ENCODE measurements around the gene TMEM101. TPM values are rescaled to one million over a fixed set of nuclear protein-coding genes. Genes with fewer than 3 reads are reported as not detected.

The TMEM101 gene
- polyA plus RNA-seq, 6 donors from 2014 or later: 25.7 to 34.2 (median 28.9) TPM

DNA sequence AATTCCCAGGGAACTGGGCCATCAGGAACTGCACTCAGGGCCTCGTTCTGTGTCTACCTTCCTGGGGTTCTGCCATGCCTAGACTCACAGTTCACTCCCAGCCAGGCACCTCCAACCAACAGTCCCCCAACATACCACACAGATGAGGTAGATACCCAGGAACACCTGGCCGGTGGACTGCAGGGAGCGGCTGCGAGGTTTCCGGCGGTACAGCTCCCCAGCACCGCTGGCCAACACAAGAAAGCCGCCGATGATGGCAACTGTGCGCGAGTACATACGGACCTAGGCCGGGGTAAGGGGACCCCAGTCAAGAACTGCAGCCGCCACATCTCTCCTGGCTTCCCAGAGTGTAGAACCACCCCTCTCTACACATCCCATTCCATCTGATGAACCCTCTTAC lies 1.9 kb downstream of the TMEM101 start:
- DNase-seq: no peak
- no peaks in the 10 kb centered on the region for H3K27me3 Mint-ChIP-seq
- H3K4me3 Mint-ChIP-seq: peak overlapping the region in 7 of 8 donors; percentile 16 to 100 (median 61)
- peaks cover 18 to 38% (median 37%) of the 10 kb centered on the region in 3 donors for H3K4me1 Mint-ChIP-seq
- H3K27ac Mint-ChIP-seq: no peak overlapping the region
- peaks cover 8 to 9% of the 10 kb centered on the region in 2 donors for H3K36me3 Mint-ChIP-seq
- no peaks in the 10 kb centered on the region for H3K9me3 Mint-ChIP-seq
- no peak for ATAC-seq (ENCODE audit: low read depth in 2 of 2)

DNA sequence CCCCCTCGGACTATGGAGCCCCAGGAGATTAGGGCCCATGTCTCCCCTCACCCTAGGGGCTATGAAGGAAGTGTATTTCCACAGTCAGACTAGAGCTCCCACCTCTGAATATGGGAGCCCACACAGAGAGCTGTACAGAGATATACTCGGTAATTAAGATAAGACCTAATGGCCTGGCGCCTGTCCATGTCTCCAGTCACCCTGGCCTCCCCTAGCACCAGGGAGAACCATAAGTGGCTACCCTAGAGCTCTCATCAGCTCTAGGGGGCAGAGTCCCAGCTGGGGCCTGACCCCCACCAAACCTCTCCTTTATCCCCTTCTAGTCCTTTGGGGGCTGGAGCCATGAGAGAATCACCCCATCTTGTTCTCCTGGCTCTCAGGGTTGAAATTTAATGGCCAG lies 2.4 kb downstream of the TMEM101 start:
- Mint-ChIP-seq H3K4me3 (peak overlapping the region in 4 of 8 donors; percentile 20 to 100 (median 77)), H3K4me1 (peaks cover 21 to 43% (median 41%) of the 10 kb centered on the region in 3 donors), H3K9me3 (no peaks in the 10 kb centered on the region), H3K36me3 (peaks cover 8 to 9% of the 10 kb centered on the region in 2 donors), H3K27me3 (no peaks in the 10 kb centered on the region), H3K27ac (no peak overlapping the region)
- no peak for DNase-seq
- ATAC-seq (ENCODE audit: low read depth in 2 of 2): no peak

DNA sequence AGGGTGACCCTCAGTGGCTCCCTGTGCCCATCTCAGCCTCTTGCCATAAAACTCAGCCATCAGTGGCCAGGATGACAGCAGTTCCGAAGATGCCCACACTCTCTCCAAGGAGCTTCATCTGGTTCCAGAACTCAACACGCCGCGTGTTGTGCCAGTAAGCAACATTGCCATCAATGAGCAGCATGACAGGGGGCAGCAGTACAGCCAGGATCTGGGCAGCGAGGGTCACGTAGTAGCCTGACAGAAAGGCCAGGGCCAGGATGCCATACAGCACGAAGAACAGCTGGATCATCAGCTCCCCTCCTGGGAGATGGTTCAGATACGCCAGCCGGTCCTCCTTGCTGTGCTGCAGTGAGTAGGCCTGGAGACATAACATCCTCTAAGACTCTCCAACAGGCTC lies 2.9 kb downstream of the TMEM101 start:
- DNase-seq: no peak
- peaks cover 8 to 9% of the 10 kb centered on the region in 2 donors for H3K36me3 Mint-ChIP-seq
- H3K4me3 Mint-ChIP-seq: peak overlapping the region in 3 of 8 donors; percentile 6 to 98 (median 16)
- no peaks in the 10 kb centered on the region for H3K9me3 Mint-ChIP-seq
- H3K27ac Mint-ChIP-seq: no peak overlapping the region
- H3K4me1 Mint-ChIP-seq: peaks cover 23 to 48% (median 44%) of the 10 kb centered on the region in 3 donors
- no peak for ATAC-seq (ENCODE audit: low read depth in 2 of 2)
- H3K27me3 Mint-ChIP-seq: no peaks in the 10 kb centered on the region

DNA sequence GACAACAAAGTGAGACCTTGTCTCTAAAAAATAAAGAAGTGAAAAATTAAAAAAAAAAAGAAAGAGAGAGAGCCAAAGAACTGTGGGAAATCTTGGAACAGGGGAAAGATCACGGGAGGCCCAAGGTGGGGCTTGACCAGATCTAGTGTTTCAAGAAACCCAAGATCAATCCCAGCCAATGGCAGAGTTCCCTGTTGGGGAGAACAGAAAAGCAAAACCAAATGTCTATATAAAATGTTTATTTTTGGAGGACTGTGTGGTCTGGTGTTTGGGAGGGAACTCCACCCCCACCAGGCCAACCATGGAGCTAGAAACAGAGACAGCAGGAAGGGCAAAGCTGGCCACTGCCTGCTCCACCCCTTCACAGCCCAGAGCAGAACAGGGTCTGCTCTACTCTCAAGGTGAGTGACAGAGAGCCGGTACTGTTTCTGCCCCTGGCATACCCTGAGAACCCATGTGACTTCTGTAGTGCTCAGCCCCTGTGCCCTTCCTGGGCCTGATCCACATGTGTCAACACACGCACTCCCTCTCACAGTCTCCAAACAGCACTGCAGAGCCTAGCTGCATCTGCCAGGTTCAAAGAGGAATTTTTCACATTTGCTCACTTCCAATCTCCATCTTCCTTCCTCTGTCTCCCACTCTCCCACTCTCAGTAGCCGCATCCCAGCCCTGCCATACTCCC lies 3.7 kb downstream of the TMEM101 start:
- Mint-ChIP-seq H3K27me3 (peaks cover 2 to 3% (median 3%) of the 10 kb centered on the region in 3 donors), H3K4me1 (peaks cover 28 to 56% (median 51%) of the 10 kb centered on the region in 3 donors), H3K27ac (no peak overlapping the region), H3K36me3 (peaks cover 8 to 9% of the 10 kb centered on the region in 2 donors), H3K4me3 (peak overlapping the region in 2 of 8 donors; percentile 79 to 98), H3K9me3 (no peaks in the 10 kb centered on the region)
- DNase-seq: no peak
- no peak for ATAC-seq (ENCODE audit: low read depth in 2 of 2)

DNA sequence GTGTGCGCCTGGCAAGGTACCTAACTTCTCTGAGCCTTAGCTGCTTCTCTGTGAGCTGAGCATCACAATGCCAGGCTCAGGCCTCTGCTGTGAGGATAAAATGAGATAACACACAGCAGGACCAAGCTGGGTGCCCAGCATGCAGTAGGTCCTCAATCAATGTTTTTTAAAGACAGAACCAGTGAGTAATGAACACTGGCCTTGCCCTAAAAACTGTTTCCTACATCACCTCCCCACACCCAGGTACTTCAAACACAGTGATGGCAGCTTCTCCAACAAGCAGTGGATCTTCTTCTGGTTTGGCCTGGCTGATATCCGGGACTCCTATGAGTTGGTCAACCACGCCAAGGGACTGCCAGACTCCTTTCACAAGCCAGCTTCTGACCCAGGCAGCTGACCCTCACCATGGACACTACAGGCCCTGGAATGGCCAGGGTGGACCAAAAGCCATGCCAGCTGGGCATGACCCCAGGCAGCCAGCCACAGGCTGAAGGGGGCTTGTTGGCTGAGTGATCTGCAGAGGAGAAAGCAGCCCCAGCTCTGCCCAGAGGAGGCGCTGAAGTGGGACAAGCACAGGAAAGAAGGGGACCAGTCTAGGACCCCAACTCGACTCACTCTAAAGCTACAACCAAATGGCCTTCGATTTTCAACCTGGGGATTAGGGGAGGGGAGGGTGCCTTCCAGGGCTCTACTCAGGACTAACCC lies 6.4 kb downstream of the TMEM101 start:
- Mint-ChIP-seq H3K4me1 (peaks cover 25 to 52% (median 34%) of the 10 kb centered on the region in 3 donors), H3K27ac (peak overlapping the region in 2 of 6 donors; percentile 82 to 87)

DNA sequence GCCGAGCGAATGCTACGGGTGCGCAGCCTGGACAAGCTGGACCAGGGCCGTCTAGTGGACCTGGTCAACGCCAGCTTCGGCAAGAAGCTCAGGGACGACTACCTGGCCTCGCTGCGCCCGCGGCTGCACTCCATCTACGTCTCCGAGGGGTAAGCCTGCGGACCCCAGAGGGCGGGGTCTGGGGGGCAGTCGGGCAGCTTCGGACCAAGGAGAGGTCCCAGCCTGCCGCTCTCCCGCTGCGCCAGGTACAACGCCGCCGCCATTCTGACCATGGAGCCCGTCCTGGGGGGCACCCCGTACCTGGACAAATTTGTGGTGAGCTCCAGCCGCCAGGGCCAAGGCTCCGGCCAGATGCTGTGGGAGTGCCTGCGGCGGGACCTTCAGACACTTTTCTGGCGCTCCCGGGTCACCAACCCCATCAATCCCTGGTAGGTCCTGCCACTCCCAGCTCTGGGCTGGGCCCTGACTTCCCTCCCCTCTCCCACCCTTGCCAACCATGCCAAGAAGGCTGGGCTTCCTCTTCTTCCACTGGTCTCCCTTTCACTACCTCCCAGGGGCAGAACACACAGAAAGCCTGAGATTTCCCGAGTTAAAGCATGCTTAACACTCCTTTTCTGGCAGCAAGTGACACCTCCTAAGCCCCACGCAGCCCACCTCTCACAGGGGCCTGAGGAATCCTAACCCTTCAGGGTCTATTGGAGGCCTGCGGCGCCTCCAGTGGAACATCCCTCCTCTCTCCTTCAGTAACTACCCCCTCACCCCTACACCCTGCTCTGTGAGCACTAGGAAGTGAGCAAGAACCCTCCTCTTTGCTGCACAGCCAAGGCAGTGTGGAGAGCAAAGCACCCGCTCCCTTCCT lies 7.2 kb downstream of the TMEM101 start:
- no peaks in the 10 kb centered on the region for H3K9me3 Mint-ChIP-seq
- peak overlapping the region in 3 of 6 donors; percentile 82 to 87 (median 82) for H3K27ac Mint-ChIP-seq
- H3K4me1 Mint-ChIP-seq: peaks cover 25 to 44% (median 29%) of the 10 kb centered on the region in 3 donors
- peaks cover 5 to 13% (median 9%) of the 10 kb centered on the region in 3 donors for H3K27me3 Mint-ChIP-seq
- DNase-seq: no peak
- no peak for ATAC-seq (ENCODE audit: low read depth in 2 of 2)
- peaks cover 8 to 9% of the 10 kb centered on the region in 2 donors for H3K36me3 Mint-ChIP-seq
- peak overlapping the region; percentile 81 to 97 (median 94) for H3K4me3 Mint-ChIP-seq

More for the DNA sequence above, 6.4 kb downstream of the TMEM101 start:
- Mint-ChIP-seq H3K4me3 (peak overlapping the region; percentile 81 to 97 (median 94)), H3K27me3 (peaks cover 5 to 13% (median 9%) of the 10 kb centered on the region in 3 donors), H3K9me3 (no peaks in the 10 kb centered on the region), H3K36me3 (peaks cover 8 to 9% of the 10 kb centered on the region in 2 donors)
- ATAC-seq (ENCODE audit: low read depth in 2 of 2) (no peak), DNase-seq (no peak)

DNA sequence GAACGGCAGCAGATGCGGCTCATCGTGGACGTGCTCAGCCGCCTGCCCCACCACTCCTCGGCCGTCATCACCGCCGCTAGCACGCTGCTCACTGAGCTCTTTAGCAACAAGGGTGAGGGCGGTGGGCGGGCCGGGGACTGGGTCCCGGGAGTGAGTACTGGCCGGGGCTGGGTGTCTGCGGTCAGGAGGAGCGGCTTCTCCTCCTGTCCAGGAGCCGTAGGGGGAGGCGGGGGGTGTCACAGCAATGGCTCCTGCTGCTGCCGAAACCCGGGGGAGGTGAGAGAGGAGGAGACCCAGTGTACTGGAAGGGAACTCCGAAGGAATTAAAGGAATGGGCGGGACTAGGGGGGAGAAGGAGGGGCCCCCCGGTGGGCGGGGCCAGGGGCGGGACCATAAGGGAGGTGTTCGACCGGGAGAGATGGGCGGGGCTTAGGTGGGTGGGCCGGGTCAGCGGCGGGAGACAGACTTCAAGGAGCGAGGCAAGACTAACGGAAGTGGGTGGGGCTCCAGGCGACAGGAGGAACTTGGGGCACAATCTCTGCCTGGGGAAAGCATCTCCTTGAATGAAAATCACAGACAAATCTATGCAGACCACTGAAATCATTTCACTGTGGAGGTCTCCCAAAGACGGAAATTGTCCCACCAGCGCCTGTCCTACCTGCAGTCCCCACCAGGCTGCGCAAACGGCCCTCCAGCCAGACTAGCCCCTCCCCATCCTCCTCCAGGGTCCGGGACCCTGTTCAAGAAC lies 8.0 kb downstream of the TMEM101 start:
- ATAC-seq (ENCODE audit: low read depth in 2 of 2) (peak; percentile 75 to 80), DNase-seq (peak; percentile 87)
- peak overlapping the region; percentile 81 to 97 (median 94) for H3K4me3 Mint-ChIP-seq
- H3K9me3 Mint-ChIP-seq: no peaks in the 10 kb centered on the region
- H3K27me3 Mint-ChIP-seq: peaks cover 5 to 18% (median 12%) of the 10 kb centered on the region in 3 donors
- H3K27ac Mint-ChIP-seq: peak overlapping the region in 5 of 6 donors; percentile 27 to 93 (median 71)
- H3K4me1 Mint-ChIP-seq: peaks cover 25 to 44% (median 29%) of the 10 kb centered on the region in 3 donors
- H3K36me3 Mint-ChIP-seq: peaks cover 7 to 9% of the 10 kb centered on the region in 2 donors

DNA sequence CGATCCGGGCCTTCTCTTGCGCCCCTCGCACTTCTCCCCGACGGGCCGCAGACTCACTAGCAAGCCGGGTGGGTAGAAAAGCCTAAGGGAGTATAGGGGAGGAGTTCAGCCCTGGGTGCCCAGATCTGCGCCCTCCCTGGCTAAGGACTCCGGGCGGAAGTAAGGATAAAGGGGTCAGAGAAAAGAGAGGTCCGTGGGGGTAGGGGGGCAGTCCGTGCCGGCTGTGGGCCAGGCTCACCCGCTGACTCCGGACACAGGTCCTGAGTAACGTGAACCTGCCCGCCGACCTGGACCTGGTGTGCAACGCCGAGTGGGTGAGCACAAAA lies 8.5 kb downstream of the TMEM101 start:
- H3K27me3 Mint-ChIP-seq: peaks cover 5 to 23% (median 17%) of the 10 kb centered on the region in 3 donors
- peak overlapping the region; percentile 81 to 97 (median 94) for H3K4me3 Mint-ChIP-seq
- H3K36me3 Mint-ChIP-seq: peaks cover 2 to 5% of the 10 kb centered on the region in 2 donors
- H3K9me3 Mint-ChIP-seq: no peaks in the 10 kb centered on the region
- peak overlapping the region in 5 of 6 donors; percentile 3 to 93 (median 71) for H3K27ac Mint-ChIP-seq
- H3K4me1 Mint-ChIP-seq: peaks cover 21 to 39% (median 26%) of the 10 kb centered on the region in 3 donors
- no peak for DNase-seq
- ATAC-seq (ENCODE audit: low read depth in 2 of 2): peak; percentile 13 to 19

DNA sequence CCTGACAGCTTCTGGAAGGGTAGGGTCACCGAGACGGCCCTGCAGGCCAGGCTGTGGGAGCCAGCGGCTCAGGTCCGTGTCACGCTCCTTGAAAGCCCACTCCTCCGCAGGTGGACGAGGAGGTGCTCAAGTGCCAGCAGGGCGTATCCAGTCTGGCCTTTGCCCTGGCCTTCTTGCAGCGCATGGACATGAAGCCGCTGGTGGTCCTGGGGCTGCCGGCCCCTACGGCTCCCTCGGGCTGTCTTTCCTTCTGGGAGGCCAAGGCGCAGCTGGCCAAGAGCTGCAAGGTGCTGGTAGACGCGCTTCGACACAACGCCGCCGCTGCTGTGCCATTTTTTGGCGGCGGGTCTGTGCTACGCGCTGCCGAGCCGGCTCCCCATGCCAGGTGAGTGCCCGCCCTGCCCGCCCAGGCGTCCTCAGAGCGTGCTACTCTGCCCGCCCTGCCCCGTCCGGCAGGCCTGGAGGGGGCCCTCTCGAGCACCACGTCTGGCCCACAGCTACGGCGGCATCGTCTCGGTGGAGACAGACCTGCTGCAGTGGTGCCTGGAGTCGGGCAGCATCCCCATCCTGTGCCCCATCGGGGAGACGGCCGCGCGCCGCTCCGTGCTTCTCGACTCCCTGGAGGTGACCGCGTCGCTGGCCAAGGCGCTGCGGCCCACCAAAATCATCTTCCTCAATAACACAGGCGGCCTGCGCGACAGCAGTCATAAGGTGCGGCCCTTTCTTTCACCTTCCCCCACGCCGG lies 9.1 kb downstream of the TMEM101 start:
- Mint-ChIP-seq H3K27me3 (peaks cover 5 to 28% (median 18%) of the 10 kb centered on the region in 3 donors), H3K4me1 (peaks cover 20 to 36% (median 26%) of the 10 kb centered on the region in 3 donors), H3K9me3 (no peaks in the 10 kb centered on the region), H3K4me3 (peak overlapping the region; percentile 81 to 97 (median 94)), H3K36me3 (peaks cover 0 to 4% of the 10 kb centered on the region in 2 donors), H3K27ac (peak overlapping the region in 4 of 6 donors; percentile 3 to 93 (median 49))
- DNase-seq (peak; percentile 41), ATAC-seq (ENCODE audit: low read depth in 2 of 2) (peak; percentile 29)

DNA sequence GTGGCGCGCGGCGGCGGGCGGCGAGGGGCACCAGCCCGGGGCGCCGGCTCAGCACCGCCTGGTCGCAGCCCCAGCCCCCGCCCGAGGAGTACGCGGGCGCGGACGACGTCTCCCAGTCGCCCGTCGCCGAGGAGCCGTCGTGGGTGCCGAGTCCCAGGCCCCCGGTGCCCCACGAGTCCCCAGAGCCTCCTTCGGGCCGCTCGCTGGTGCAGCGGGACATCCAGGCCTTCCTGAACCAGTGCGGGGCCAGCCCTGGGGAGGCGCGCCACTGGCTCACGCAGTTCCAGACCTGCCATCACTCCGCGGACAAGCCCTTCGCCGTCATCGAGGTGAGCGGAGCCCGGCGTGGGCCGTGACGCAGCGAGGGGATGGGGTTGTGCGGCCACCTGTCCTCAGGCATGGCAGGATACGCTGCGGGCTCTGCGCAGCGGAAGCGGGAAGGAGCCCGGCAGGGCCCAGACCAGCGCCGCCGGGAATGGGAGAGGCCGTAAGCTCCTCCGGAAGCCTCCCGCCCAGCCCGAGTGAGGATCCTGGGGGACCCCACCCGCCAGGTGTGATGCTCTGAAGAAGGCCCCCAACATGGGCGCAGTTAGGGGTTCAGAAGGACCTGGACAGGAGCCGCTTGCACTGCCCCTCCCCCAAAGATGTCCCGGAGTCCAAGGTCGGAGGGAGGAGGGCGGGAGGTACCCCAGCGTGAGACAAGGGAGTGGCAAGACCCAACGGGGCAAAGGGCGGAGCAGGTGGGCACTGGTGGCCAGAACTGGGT lies 9.8 kb downstream of the TMEM101 start:
- Mint-ChIP-seq H3K9me3 (no peaks in the 10 kb centered on the region), H3K4me3 (peak overlapping the region in 7 of 8 donors; percentile 47 to 97 (median 82)), H3K27me3 (peaks cover 9 to 28% (median 22%) of the 10 kb centered on the region in 3 donors), H3K27ac (peak overlapping the region in 1 of 6 donors; percentile 54), H3K4me1 (peaks cover 19 to 34% (median 26%) of the 10 kb centered on the region in 3 donors), H3K36me3 (no peaks in the 10 kb centered on the region)
- DNase-seq (peak; percentile 15), ATAC-seq (ENCODE audit: low read depth in 2 of 2) (no peak)

DNA sequence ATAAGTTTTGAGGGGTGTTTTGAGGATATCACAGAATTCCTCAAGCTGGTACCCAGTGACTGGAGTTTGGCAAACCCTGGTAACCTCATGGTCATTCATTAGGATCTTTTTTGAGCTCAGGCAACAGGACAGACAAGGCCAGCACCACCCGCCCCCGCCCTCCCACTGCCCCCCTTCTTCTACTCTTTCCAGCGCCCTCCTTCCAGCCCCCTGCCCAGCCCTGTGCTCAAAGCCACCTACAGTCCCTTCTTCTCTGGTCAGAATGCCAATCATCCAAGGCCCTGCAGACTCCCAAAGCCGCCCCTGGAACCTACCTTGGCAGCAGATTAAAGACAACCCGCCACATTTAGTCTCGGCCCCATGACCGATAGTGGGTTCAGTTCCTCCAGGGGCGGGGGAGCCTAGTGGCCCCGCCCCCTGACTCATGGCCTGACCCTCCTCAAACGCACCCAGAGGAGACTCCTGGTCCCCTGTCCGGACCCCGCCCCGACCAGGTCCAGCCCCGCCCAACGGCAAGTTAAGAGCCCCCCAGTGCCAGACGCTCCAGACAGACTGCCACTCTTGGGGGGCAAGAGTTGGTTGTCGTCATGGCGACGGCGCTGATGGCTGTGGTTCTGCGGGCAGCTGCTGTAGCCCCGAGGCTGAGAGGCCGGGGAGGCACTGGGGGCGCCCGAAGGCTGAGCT lies 10.5 kb downstream of the TMEM101 start, which contains the start of gene NAGS:
Gene NAGS, plus strand, starts transcription at position 546 of the 684 bp plus-strand sequence. Its CDS starts 42 bp downstream, at position 588.
- DNase-seq (peak; percentile 8), ATAC-seq (ENCODE audit: low read depth in 2 of 2) (no peak)
- H3K36me3 Mint-ChIP-seq: no peaks in the 10 kb centered on the region
- H3K9me3 Mint-ChIP-seq: no peaks in the 10 kb centered on the region
- H3K4me3 Mint-ChIP-seq: peak within 1 kb of the TSS; percentile 45 to 97 (median 82)
- peaks cover 9 to 29% (median 29%) of the 10 kb centered on the region in 3 donors for H3K27me3 Mint-ChIP-seq
- peaks cover 19 to 34% (median 26%) of the 10 kb centered on the region in 3 donors for H3K4me1 Mint-ChIP-seq
- H3K27ac Mint-ChIP-seq: peak within 1 kb of the TSS in 2 of 6 donors; percentile 26 to 81

All from naive B cell (primary cell).